ENCODE data around the gene TMEM126B.
A peak's percentile ranks its signal among the peaks of the same experiment; 100 is the strongest.
"Not testable (repeated sequence)": the region's sequence is repeated elsewhere in the genome, so short reads cannot be mapped to it uniquely, and the experiment has no call there.

TMEM126B gene

DNA sequence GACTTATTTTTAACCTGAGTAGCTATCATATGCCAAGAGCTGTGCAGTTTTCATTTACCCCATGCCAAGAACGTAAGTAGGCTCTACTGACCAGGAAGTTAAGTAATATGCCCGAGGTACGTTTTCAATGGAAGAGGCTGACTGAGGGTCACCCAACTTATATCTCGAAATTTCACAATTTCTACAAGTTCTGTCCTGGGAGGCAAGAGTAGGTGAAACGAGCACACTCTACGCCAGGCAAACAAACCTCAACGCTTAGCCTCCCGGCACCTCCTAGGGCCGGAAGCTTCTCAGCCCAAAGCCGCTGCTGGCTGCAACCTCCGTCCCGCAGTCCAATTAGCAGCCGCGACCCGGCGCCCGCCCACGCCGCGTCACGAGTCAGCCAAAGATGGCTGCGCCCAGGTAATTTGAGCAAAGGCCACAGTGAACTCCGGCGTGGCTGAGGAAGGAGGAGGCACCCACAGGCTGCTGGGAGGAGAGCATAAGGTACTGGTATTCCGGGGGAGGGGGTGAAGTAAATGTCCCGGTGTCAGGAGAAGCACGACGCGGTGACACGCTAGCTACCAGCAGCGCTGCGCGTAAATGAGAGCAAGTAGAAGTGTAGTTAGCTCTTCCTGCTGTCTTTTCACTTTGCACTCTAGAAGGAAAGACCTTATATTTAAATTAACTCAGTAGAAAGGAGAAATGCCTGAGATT is 19.4 kb downstream of the TMEM126B start, which contains the start of gene TMEM126A:
TSS of gene TMEM126A (plus strand) at position 364 of the 696 bp plus-strand sequence. CDS start 2,289 bp downstream, outside the sequence.
- peak; percentile 87 to 89 for DNase-seq (ENCODE audit: low read depth in 2 of 2)

DNA sequence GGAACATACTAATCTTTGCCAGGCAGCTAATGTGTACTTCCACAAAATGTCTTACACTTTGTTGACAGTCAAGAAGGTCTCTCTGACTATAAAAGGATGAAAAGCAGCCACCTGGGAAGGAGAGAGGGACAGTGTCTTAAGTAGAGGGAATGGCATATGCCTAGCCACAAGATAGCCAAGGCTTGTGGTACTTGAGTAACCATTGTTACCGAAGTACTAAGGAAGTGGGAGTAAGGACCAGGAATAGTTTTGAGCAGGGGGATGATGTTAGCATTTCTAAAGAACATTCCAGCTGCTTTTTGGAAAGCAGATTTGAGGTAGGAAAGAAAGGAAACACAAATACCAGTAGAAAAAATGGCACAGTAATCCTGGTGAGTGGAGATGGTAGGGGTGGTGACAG is 22.7 kb downstream of the TMEM126B start:
- DNase-seq (ENCODE audit: low read depth in 2 of 2), result no peak

DNA sequence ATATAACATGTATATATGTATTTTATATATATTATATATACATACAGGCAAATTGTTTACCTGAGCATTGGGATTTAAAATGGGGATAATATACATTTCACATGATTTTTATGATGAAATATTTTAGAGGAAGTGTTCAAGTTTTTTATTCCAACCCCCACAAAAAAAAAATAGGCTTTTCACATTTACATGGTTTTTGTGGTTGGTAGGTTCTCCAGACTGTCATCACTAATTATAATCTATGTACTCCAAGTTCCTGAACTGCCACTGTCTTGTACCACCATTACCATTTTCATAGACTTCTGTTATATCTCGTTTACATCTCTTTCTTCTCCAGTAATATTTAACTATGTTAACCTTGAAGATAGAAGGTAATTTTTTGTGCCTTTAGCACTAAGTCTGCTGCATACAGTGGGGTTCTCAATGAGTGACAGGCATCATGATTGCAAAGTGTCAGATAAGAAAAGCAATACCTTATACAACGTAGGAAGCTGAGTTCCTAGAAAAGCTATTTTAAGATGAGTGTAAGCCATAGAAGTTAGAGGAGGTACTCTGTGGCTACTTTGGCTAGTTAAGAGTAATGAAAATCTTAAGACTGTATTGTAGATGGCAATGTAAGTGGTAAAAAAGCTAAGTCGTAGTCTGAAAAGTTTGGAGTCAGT is 24.5 kb downstream of the TMEM126B start:
- DNase-seq (ENCODE audit: low read depth in 2 of 2), result no peak

- not testable (repeated sequence) for DNase-seq (ENCODE audit: low read depth in 2 of 2)
Measured at GRCh38 chr11:85654343-85654742, 25.9 kb downstream of the TMEM126B start.

DNA sequence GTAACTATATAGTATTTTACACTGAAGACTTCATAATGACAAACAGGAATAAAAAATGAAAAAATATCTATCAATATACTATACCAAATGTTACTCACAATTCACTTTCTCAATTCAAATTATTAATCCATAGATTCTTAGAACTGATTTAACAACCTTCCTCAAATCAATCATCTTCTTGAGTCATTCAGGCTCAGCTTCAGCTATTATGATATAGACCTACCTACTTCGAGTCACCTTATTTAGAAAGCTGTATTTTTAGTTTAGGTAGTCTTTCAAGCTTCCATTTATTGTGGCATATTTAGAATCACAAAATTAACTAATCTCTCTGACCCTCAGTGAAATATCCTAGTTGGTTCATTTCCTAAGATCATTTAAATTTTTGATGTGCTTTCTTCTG is 28.4 kb downstream of the TMEM126B start:
- DNase-seq (ENCODE audit: low read depth in 2 of 2), result no peak

DNA sequence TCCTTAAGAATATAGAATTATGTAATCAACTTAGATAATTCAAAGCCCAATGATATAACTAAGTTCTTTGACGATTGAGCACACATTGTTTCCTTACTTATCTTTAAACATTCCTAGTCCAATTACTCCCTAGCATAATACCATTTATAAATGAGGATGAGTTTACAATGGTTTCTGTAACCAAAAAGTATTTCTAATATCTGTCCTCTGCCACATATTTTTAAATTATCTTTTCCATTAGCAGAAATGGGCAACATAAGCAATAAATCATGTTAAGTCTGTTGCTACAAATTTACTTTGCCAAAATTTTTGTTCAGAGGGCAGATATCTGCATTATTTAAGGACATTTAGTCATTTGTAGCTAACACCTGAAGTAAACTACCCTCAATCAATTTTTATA is 29.8 kb downstream of the TMEM126B start:
- no peak for DNase-seq (ENCODE audit: low read depth in 2 of 2)

GRCh38 chr11:85661972-85662664 is 33.7 kb downstream of the TMEM126B start:
- DNase-seq (ENCODE audit: low read depth in 2 of 2), result no peak

DNA sequence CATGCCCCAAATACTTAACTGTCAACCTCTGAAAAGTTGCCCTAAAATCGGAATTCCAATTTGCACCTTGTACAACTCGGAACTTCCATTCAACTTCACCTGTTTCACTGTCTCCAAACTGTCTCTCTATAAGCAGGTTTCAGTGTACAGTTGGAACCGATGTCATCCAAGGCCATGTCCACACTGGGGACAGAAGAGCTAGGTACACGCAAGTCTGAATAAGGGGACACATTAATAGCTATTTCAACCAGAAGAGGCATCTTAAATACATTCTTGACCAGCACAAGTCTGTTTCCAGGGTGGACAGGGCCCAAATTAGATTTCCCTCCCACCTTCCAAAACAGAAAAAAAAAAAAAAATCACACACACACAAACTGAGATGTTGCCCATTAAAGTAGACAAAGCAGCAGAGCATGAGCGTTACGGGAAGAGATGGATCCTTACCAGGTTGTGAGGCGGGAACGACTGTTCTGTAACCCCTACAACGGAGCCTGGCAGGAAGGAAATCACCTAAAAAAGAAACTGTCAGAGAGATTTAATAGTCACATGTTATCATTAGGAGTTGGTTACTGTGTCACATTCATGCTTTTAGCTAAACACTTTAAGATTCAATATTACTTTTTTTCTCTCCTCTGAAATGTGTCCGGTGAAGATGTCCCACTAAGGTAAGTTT is 34.8 kb downstream of the TMEM126B start:
- no peak for DNase-seq (ENCODE audit: low read depth in 2 of 2)

DNA sequence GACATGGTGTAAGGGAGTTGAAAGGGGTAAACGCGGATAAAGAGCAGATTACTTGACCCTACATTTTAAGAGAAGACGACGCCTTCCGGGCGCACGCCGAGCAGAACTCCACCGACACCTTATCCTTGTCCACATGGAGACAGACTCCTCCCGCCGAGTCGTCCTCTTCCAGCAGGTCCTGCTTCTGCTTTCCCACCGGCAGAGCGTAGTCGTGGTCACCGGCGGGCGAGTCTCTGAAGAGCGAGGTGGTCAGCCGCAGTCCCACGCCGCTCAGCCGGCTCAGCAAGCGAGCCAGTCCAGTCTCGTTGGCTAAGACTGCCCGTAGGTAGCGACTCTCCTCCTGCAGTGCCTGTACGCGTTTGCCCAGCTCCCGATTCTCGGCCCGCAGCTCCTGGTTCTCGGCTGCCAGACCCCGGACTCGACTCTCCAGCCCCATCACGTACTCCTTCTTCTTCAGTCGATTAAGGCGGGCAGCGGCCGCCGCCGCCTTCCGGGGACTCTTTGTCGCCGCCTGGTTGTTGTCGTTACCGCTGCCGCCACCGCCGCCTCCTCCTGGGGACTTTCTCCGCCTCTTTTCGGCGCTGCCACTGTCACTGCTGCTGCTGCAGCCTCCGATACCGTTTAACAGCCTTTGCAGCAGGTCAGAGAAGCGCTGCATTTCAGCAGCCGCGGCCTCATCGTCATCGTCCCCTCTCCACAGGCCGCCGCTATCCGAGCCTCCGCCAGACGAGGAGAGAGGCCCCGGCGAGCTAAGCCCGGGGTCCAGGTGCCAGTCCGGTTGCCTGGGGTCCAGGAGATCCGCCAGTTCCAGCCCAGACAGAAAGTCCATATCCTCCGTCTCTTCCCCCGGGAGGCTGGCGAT is 35.6 kb downstream of the TMEM126B start:
- peak; percentile 79 to 81 for DNase-seq (ENCODE audit: low read depth in 2 of 2)

DNA sequence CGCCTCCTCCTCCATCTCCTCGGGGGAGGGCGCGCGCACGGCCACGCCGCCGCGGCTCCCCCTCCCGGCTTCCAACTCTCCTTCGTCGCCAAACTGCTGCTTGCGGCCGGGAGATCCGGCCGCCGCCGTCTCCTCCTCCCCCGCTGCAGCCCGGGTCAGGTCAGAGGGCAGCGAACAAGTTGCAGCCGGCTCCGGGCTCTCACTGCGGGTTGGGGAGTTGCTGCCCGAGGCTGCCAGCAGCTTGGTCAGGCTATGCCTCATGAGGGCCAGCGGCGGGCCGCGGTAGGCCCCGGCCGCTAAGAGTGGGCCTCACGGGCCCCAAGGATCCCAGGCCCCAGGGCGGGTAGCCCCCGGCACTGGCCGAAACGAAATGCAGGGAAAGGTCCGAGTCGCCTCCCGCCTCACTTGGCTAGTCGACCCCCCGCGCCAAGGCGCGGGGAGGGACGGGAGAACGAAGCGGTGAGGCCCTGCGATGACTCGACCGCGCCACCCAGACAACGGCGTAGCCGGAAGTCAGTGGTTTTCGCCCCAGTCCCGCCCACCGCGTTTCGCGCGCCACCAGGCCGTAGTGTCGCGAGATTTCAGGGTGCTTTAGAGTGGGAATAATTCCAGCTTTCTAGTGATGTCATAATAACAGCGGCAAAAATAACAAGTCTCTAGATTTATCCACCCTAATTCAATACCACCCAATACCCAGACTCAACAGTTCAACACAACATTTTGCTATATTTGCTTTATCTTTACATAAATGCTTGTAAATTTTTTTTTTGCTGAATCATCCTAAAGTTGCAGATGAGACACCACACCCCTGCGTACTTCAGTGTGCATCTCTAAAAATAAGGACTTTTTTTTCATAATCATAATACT is 36.5 kb downstream of the TMEM126B start, which contains the start of gene CREBZF:
TSS of gene CREBZF (minus strand) at position 515 of the 867 bp plus-strand sequence. CDS start at position 261, 254 bp downstream.
- peak; percentile 91 to 96 for DNase-seq (ENCODE audit: low read depth in 2 of 2)

GRCh38 chr11:85665733-85666132 is 37.3 kb downstream of the TMEM126B start:
- DNase-seq (ENCODE audit: low read depth in 2 of 2), result no peak

DNA sequence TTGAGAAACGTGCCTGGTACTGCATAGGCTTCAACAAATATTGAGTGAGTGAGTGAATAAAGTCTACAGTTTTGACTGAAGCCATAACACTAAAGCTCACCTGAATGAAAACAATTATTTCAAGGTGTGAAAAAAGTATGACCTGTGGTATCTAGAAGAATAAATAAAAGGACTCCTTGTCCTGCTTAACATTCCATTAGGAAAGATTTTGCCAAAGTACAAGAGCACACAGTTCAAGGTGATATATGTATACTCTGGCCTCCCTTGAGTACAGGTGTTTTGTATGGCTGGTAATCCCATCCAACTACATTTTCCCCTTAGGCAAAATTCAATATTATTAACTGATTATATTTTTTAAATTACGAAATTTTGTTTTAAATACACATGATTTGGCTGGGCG is 38.3 kb downstream of the TMEM126B start:
- no peak for DNase-seq (ENCODE audit: low read depth in 2 of 2)

- no peak for DNase-seq (ENCODE audit: low read depth in 2 of 2)
Measured at GRCh38 chr11:85668157-85668556, 39.8 kb downstream of the TMEM126B start.

DNA sequence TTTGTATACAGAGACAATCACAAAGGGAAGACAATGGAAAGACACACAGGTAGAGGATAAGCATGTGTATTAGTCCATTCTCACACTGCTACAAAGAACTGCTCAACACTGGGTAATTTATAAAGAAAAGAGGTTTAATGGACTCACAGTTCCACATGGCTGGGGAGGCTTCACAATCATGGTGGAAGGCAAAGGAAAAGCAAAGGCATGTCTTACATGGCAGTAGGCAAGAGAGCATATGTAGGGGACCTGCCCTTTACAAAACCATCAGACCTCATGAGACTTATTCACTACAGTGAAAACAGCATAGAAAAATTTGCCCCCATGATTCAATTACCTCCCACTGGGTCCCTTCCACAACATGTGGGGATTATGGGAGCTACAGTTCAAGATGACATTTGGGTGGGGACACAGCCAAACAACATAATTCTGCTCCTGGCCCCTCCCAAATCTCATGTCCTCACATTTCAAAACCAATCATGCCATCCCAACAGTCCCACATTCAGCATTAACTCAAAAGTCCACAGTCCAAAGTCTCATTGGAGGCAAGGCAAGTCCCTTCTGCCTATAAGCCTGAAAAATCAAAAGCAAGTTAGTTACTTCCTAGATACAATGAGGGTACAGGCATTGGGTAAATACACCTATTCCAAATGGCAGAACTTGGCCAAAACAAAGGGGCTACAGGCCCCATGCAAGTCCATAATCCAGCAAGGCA is 42.7 kb downstream of the TMEM126B start:
- DNase-seq (ENCODE audit: low read depth in 2 of 2), result not testable (repeated sequence)

- no peak for DNase-seq (ENCODE audit: low read depth in 2 of 2)
Measured at GRCh38 chr11:85672105-85672902, 43.9 kb downstream of the TMEM126B start.

DNA sequence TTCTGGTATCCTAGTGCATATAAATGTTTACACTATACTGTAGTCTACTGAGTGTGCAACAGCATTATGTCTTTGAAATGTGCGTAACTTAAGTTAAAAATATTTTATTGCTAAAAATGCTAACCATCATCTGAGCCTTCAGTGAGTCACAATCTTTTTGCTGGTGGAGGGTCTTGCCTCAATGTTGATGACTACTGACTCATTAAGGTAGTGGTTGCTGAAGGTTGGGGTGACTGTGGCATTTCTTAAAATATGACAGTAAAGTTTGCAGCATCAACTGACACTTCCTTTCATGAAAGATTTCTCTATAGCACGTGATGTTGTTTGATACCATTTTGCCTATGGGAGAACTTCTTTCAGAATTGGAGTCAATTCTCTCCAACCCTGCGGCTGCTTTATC is 45.0 kb downstream of the TMEM126B start:
- DNase-seq (ENCODE audit: low read depth in 2 of 2), result no peak

- no peak for DNase-seq (ENCODE audit: low read depth in 2 of 2)
Measured at GRCh38 chr11:85679576-85679975, 51.2 kb downstream of the TMEM126B start.

DNA sequence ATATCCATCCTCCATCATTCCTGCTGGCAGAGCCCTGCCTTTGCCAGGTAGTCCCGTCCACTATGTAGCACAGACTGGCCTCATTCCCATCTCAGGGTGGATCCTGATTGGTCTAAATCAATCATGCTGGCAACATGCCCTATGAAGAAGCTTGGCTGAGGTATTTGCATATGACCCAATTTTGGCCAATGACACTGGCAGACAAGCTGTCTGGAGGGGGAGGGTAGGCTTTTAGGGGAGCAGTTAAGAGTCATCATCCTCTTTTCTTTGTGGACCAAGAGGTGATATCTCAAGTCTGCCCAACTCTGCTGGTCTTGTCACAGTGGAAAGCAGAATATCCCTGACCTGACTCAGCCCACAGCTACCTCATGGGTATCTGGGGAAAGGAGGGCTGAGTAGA is 52.5 kb downstream of the TMEM126B start:
- DNase-seq (ENCODE audit: low read depth in 2 of 2), result no peak
